GM11168 (cell line): ENCODE results near the gene TMEM72.

Experiments
- in situ Hi-C: fragments of 300-500 bp; cut with MboI; formaldehyde crosslinking; loops from one replicate; pipeline ENCODE4 v1.12.0; 2022; ENCODE audit warnings: low sequenced_read_pairs; ENCODE audit not compliant: unreplicated experiment

Gene TMEM72

DNA sequence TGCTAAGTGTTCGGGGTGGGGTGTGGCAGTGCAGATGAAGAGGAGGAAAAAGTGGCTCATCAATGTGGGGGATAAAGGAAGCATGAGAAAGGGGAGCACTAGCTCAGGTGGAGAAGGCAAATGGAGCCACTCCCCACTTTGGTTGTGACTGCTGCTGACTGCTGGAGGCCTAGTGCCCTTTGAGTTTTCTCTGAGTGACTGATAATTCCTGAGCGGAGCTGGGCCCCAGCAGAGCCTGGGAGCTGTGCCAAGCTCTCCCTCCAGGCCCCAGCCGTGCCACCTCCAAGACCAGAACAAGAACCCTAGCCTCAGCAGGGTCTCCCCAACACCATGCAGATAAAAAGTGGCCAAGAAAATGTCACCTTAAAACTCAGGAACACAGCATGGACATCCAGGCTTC, 38.8 kb downstream of the TMEM72 start:
- in situ Hi-C loops, result no loop called here

DNA sequence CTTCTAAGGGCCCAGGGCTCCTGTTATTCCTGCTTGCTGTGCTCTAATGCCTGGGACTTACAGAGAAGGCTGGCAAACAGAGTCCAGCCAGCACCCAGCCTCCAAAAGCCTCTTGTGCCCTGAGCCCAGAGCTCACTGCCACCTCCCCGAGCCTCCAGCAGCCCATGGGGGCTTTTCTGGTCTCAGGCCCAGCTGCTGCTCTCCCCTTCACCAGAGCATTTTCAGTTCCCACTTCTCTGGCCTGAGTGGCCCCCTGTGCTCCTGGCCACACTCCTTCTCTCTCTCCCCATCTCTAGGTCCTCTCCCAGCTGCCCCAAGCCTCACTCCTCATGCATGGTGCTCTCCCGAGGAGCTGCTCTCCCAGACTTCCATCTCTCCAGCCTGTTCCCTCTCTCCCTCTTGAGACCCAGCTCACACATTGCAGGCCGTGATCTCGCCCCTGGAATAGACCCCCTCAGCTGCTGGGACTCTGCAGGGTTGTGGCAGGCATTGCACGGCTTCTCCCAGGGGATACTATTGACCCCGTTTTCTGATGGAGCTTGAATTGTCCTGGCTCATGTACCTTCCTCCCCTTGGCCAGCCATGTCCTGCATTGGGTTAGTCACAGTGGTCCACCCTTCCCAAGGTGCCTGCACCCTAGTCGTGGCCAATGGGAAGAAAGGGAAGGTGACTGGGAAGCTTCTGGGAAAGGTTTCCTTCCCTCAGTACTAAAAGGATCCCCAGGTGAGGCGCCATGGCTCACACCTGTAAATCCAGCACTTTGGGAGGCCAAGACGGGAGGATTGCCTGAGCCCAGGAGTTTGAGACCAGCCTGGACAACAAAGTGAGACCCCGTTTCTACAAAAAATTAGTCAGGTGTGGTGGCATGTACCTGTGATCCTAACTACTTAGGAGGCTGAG, 39.4 kb downstream of the TMEM72 start:
- in situ Hi-C loops, result no loop called here

DNA sequence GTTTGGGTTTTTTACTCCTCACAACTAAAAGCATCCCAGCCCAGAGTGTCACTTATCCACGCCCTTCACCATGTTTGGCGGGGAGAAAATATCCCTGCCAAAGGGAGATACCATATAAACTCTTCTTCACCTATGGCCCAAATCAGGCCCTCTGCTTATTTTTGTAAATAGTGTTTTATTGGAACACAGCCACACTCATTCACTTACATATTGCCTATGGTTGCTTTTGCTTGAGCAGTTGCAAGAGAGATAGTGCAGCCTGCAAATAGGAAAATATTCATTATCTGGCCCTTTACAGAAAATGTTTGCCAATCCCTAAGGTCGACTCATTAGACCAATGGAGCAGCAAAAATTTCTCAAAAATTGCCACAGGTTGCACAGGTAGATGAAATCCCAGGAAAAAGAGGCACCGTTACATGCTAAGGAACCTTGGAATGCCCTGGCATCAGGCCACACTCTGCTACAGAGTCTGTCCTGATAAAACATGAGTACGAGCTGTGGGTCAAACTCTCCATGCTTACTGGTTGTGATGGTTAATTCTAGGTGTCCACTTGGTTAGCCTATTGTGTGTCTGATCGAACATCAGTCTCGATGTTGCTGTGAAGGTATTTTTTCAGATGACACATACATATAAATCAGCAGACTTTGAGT, 40.6 kb downstream of the TMEM72 start:
- in situ Hi-C loops, result no loop called here

DNA sequence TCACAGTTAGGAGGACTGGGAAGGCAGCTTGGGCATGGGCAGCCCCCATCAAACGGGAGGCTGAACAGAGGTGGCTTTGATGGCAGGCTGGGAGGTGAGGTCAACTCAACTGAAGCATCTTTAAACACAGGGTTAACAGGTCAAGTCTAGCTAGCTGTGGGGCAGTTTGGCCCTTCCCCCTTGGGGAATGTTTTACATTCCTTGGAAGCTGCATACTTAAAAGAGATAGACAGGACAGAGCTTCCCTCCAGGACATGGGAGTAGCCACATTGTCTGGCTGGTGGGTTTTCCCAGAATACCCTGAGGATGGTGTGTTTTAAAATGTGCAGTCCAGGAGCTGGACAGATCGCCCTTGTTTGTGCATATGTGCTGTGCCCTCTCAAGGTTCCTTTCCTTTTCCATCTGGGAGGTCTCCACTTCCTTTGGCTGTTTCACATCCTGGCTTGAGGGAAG, 41.7 kb downstream of the TMEM72 start:
- in situ Hi-C loops, result no loop called here

DNA sequence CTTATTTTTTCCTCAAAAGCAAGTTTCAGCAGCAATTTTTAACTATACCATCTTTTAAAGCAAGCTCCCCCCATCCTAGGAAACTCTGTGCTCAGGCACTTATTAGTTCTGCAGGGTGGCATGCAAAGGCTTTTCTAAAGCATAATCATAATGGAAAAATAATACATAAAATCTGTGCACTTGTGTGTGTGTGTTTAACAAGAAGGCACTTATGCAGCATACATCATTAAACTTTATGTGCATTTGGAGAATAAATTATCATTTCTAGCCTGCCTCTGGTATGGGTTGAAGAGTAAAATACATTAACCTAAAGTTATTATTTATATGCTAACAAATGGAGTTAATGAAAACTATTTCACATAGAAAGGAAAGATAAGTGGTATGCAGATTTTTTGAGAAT, 42.9 kb downstream of the TMEM72 start:
- in situ Hi-C loops, result no loop called here

DNA sequence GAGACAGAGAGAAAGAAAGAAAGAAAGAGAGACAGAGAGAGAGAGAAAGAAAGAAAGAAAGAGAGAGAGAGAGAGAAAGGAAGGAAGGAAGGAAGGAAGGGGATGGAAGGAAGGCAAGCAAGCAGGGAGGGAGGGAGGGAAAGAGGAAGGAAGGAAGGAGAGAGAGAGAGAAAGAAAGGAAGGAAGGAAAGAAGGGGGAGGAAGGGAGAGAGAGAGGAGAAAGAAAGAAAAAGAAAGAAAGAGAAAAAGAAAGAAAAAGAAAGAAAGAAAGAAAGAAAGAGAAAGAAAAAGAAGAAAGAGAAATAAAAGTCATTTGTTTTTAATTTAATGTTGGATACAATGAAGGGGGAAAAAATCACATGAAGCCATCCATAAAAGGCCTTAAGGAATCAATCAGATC, 43.8 kb downstream of the TMEM72 start:
- in situ Hi-C loops, result no loop called here

DNA sequence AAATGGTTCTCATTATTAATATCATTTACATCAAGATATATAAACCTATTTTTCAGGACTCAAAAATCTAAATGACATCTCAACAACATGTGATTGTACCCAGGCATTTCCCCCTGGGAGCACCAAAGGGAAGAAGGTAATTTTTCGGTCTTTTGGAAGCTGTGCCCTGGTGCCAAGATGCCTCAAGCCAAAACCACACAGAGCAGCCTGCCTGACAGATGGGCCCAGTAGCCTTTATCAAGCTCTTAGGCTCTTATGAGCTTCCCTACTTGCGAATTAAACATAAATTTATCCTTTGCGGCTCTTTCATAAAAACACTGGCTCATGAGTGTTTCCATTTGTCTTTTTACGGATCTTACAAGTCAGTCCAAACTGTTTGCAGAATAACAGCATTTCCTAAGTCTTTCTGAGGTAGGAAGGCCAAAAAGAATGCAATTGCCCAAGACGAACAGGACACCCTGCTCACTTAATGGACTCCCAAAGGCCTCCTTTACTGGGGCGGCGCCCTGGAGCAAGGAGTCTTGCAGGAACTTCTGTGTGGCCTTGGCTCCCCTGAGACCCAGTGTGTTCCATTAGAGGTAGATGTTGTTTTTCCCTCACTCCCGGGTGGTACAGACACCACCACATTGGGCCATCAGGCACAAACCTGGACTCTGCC, 44.4 kb downstream of the TMEM72 start:
- in situ Hi-C loops, result no loop called here

DNA sequence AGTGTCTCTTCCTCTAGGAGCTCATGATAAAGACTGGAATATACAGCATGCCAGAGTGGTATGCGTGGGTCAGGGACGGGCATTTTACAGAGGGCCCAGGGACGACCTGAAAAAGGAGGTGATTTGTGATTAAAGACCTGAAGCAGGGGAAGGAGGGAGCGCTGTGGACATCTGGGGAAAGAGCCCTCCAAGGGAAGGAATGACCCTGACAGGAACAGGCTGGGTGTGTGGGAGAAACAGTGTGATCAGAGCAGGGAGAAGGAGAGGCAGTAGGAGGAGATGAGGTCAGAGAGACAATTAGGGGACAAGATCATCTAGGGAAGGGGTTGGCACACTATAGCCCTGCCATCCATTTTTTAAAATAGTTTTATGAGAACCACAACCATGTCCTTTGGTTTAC, 45.1 kb downstream of the TMEM72 start:
- in situ Hi-C loops, result no loop called here

DNA sequence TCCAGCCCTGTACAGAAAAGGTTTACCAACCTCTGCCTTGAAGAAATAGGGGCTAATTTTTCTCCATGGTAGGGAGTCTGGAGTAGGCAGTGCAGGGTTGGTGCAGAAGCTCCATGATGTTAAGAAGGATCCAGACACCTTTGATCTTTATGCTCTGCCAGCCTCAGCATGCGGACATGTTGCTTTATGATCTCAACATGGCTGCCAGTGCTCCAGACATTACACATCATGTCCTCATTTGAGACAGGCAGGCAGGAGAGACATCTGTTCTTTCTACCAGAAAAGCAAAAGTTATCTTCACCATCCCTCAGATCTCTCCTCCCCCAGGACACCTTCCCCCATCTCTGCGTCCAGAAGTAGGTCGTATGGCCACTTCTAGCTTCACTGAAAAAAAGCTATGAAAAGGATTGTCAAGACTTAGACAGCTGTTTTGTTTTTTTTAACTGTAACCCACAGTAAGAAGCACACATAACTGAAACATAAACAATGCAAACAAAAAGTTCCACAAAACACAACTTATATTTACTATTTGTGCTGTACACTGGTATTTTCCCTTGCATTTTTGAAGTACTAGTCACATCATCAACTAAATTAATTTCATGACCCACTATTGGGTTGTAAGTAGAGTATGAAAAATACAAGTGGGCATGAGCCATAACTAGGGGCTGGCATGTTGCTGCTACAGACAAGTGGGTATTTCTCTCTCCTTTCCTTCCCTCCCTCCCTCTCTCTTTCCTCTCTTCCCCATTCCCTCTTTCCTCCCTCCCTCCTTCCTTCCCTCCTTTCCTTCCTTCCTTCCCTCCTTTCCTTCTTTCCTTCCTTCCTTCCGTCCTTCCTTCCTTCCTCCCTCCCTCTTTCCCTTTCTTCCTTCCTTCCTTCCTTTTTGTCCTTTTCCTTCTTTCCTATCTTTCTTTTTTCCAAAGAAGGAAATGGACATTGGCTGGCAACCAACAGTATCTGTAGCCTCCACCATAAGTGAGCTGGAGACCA, 45.9 kb downstream of the TMEM72 start:
- in situ Hi-C loops, result no loop called here

DNA sequence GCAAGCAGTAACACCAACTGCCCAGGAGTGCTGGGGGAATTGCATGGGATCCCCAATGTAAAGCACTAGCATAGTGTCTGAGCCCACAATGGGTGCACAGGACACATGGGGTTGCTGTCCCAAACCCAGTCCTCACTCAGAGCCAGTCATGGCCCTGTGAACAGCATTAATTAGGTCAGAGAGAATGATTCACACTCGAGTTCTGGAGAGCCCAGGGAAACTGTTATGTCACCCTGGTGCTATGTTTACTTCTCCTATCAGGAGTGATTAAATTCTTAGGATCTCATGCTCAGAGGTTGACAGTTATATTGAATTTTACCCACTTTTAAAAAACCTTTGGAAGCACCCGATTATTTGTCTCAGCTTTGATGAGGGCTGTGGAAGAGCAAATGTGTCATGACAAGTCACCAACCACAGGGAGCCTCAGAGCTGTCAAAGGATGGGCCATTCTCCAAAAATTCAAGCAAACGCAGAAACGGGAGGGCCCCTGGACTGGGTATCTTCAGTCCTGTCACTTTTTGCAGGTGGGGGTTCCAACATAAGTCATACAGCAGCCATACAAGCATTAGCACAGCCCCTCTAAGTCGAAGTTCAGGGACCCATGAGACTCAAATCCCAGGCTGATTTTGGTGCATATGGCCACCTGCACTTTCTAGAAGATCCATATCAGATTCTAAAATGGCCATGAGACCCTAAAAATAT, 47.2 kb downstream of the TMEM72 start:
- in situ Hi-C loops, result no loop called here

DNA sequence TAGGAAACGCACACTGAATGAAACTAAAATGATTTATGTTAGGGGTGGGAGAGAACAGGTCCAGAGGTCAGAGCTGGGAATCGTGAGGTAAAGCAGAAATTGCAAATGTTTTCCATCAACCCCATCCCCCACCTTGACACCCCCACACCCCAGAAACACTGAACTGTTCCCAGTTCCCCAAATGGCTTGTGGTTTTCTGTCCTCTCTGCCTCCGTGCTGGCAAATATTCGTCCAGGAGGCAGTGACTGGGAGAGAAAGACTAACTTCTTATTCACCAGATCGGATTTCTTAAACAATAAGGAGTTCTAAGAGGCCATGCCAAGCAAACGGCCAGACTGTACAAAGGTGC, 47.7 kb downstream of the TMEM72 start:
- in situ Hi-C loops, result no loop called here

DNA sequence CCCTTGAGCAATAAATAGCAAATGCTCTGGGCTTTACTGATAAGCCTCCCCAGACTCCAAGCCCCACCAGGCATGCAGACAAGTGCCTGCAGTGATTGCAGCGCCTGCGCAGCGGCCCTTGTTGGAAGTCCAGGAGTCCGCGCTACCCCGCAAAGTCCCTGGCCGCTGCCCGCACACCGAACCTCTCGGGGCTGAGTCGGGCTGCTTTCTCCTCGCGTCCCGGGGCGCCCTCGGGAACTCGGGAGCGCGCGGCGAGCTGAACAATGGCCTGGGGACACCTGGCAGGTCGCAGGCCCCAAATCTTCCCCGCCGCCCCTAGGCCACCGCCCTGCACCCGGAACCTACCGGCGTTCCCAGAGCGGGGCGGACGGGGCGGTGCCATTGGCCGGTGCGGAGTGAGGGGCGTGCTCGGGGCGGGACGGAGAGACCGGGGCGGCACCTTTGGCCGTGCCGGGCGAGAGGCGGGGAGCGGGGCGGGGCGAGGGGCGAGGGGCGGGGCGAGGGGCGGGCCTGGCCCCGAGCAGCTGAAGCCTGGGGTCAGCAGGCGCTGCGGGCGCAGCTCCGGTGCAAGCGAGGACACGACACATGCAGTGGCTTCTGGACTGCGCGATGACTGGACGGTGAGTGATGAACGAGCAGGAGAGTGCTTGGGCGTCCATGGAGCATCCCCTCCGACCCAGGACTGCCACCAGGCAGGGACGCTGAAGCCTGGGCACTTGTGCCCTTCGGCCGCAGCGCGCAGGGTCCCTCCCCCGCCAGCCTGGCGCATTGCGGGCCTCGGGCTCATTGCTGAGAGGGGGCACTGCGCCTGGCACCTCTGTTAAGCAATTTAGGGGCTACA, 48.3 kb downstream of the TMEM72 start, which contains the start of gene RASSF4:
Gene RASSF4, plus strand, starts transcription at position 556 of the 841 bp plus-strand sequence. CDS start 10,401 bp downstream, outside the sequence.
- in situ Hi-C loops, result no loop called here

DNA sequence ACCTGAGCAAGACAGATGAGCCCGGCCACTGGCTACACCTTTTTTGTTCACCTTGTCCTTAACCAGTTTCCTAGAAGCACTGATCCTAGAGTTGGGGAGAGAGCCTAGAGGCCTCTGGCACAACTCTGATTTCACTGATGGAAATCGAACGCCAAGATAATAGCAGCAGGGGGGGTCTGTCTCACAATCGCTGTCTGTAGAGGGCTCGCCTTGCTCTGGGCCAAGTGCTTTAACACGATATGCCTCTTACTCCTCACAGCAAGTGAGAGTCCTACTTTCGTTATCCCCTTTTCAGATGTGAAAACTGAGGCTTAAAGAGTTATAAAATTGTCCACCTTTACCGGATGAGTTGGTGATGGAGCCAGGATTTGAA, 48.9 kb downstream of the TMEM72 start:
- in situ Hi-C loops, result no loop called here

DNA sequence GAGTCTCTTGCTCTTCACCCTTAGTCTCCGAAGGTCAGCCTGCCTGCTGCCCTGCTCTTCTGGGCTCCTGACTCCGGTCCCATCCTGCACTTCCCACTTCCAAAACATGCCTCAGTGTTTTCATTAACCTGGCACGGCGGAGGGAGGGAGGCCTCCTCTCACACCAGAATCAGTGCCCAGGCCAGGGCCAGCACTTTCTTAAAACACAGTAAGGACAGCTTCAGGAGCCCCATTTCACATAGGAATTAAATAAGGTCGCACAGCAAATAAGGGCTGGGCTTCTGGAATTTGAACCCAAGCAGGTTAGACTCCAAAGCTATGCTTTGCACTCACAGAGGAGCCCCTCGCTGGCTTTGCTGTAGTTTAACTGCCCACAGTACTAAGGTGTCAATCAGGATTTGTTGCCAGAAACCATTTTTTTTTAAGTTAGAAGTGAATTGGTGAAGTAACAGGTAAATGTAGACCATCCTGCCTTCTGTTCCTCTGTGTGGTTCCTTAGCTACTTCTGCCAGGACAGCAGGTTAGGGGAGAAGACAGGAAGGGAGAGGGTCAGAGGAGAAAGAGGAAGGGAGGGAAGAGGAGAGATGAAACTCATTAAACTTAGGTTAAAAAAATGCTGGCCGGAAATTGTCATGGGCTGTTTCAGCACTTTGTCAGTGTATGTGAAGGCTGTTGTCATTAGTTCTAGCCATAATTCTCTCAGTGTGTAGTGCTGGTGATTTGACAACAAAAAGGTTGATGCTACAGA, 49.5 kb downstream of the TMEM72 start:
- in situ Hi-C loops, result no loop called here

DNA sequence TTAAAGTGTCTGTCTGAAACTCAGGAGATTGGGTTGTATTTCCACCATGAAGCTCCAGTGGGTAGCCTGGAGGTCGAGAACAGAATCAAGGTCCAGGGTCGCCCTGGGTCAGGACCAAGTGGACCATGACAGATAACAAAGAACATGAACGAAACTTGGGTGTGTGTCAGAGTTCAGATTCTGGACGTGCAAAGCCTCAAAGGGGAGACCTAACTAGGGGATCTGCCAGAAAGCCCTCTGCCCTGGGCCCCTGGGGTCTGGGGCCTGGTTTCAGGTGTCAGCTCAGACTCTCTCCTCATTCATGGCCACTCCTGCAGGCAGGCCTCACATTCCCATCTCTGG, 50.1 kb downstream of the TMEM72 start:
- in situ Hi-C loops, result no loop called here

DNA sequence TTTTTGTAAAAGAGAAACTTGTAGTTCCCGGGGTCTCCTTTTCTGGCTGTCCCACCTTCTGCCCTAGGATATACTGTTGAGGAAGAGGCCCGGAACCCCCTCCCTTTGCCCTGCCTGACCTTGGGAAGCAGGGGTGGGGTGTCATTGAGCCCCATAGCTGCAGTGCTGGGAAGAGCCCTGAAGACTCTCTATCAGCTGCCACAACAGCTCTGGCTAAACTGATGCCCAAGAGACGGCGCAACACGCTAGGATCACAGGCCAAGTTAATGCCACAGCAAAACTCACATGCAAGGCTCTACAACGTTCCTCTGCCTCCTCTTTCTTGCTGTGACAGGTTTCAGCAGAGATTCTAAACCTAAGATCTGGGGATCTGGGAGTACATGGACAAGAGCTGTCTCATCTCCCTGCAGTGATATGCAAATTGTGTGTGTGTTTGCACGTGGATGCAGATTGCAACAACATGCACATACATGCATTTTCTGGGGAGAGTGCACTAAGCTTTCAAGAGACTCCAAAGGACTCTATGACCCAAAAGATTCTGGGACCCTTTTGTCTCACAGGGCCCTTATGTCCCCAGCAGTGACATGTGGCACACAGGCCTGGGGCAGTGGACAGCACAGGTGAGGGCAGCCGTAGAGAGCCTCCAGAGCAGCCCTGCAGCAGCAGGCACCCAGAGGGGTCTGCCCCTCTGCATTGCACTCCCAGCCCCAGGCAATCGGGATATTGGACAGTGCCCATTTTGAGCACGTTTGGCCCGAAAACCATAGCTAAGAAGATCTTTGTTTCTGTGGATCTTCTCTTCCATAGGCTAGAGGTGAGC, 51.0 kb downstream of the TMEM72 start:
- in situ Hi-C loops, result no loop called here
